Measurements from ENCODE around the gene MILR1.
"Not testable (repeated sequence)": the region's sequence is repeated elsewhere in the genome, so short reads cannot be mapped to it uniquely, and the experiment has no call there.

Gene MILR1

GRCh38 chr17:64448665-64449512, at the start of gene MILR1:
Gene MILR1 (plus strand): TSS chr17:64449115. CDS start chr17:64449169, 54 bp downstream.
- FAIRE-seq: no peak

- FAIRE-seq: no peak
Observed at GRCh38 chr17:64399767-64400156, 49.2 kb upstream of the MILR1 start.

- FAIRE-seq: no peak
Observed at GRCh38 chr17:64400642-64401041, 48.3 kb upstream of the MILR1 start.

GRCh38 chr17:64401244-64401860, 47.6 kb upstream of the MILR1 start:
- no peak for FAIRE-seq

- FAIRE-seq: no peak
Observed at GRCh38 chr17:64401941-64402340, 47.0 kb upstream of the MILR1 start.

GRCh38 chr17:64402469-64402868, 46.4 kb upstream of the MILR1 start:
- no peak for FAIRE-seq

GRCh38 chr17:64403881-64404460, 44.9 kb upstream of the MILR1 start:
- FAIRE-seq: no peak

- no peak for FAIRE-seq
Observed at GRCh38 chr17:64406321-64407200, 42.4 kb upstream of the MILR1 start.

- no peak for FAIRE-seq
Observed at GRCh38 chr17:64410750-64411490, 38.0 kb upstream of the MILR1 start.

GRCh38 chr17:64411999-64412771, 36.7 kb upstream of the MILR1 start:
- FAIRE-seq: no peak

GRCh38 chr17:64412944-64413381, 36.0 kb upstream of the MILR1 start:
- no peak for FAIRE-seq

- FAIRE-seq: no peak
Observed at GRCh38 chr17:64413513-64413912, 35.4 kb upstream of the MILR1 start.

GRCh38 chr17:64418506-64419339, 30.2 kb upstream of the MILR1 start:
- no peak for FAIRE-seq

GRCh38 chr17:64420143-64420670, 28.7 kb upstream of the MILR1 start:
- FAIRE-seq: no peak

- FAIRE-seq: not testable (repeated sequence)
Observed at GRCh38 chr17:64422121-64422520, 26.8 kb upstream of the MILR1 start.

- FAIRE-seq: no peak
Observed at GRCh38 chr17:64423881-64424280, 25.0 kb upstream of the MILR1 start.

- FAIRE-seq: no peak
Observed at GRCh38 chr17:64424324-64424849, 24.5 kb upstream of the MILR1 start.

GRCh38 chr17:64425191-64425590, 23.7 kb upstream of the MILR1 start:
- FAIRE-seq: no peak

- FAIRE-seq: no peak
Observed at GRCh38 chr17:64426596-64426995, 22.3 kb upstream of the MILR1 start.

GRCh38 chr17:64428406-64428805, 20.5 kb upstream of the MILR1 start:
- no peak for FAIRE-seq

All from endometrium (tissue), 2 donors.